Endothelial cell of umbilical vein (primary cell): ENCODE measurements around the gene FADS2.

Experiments
- CTCF ChIP-seq, 2 donors: IDR thresholded peaks; 1 replicate in 1 of 2; 2 replicates in 1 of 2; pipeline ENCODE4 v1.5.1; 2011; ENCODE audit warnings: low read length in 2 of 2, mild to moderate bottlenecking in 2 of 2, moderate library complexity in 2 of 2, control low read depth in 1 of 2, inconsistent platforms in 1 of 2, low read depth in 1 of 2; ENCODE audit not compliant: insufficient read depth in 1 of 2; ENCODE audit errors: extremely low read depth in 1 of 2
- EZH2 ChIP-seq: IDR thresholded peaks from 2 replicates; pipeline ENCODE4 v1.6.1; 2012; ENCODE audit warnings: borderline replicate concordance, low read depth, mild to moderate bottlenecking, moderate library complexity, low read length, inconsistent platforms; ENCODE audit not compliant: severe bottlenecking
- FOS ChIP-seq: IDR thresholded peaks from 2 replicates; pipeline ENCODE4 v1.6.1; 2011; ENCODE audit warnings: mild to moderate bottlenecking, low read length, moderate library complexity, borderline replicate concordance; ENCODE audit not compliant: insufficient read depth
- GATA2 ChIP-seq: IDR thresholded peaks from 2 replicates; pipeline ENCODE4 v1.7.0; 2011; ENCODE audit warnings: low read depth, mild to moderate bottlenecking, moderate library complexity, mixed read lengths, low read length; ENCODE audit not compliant: insufficient read length, insufficient read depth
- JUN ChIP-seq: IDR thresholded peaks from 2 replicates; pipeline ENCODE4 v1.6.1; 2011; ENCODE audit warnings: borderline replicate concordance, low read depth; ENCODE audit not compliant: insufficient read length, insufficient read depth
- MAX ChIP-seq: IDR thresholded peaks from 2 replicates; pipeline ENCODE4 v1.6.1; 2011; ENCODE audit not compliant: insufficient read depth, insufficient read length
- MYC ChIP-seq: IDR thresholded peaks from one replicate; pipeline ENCODE4 v1.6.1; 2011; ENCODE audit warnings: mild to moderate bottlenecking, low read depth, low read length
- POLR2A ChIP-seq: IDR thresholded peaks from 2 replicates; pipeline ENCODE4 v1.6.1; 2012; ENCODE audit warnings: low read depth, mild to moderate bottlenecking, control low read depth, low read length
- POLR2AphosphoS5 ChIP-seq: IDR thresholded peaks from 2 replicates; pipeline ENCODE4 v1.6.1; 2012; ENCODE audit warnings: low read depth, mild to moderate bottlenecking, control low read depth, low read length, moderate library complexity; ENCODE audit not compliant: insufficient read depth

- TF ChIP-seq POLR2A = no peak
- no peak for TF ChIP-seq CTCF (IDR thresholded peaks at IDR 0.05; ENCODE audit: extremely low read depth in 1 of 2, insufficient read depth in 1 of 2, low read depth in 1 of 2, low read length in 2 of 2)
- no peak for TF ChIP-seq POLR2AphosphoS5
- TF ChIP-seq EZH2 = no peak
- TF ChIP-seq MYC = no peak
- no peak for TF ChIP-seq GATA2
- TF ChIP-seq MAX = no peak
- TF ChIP-seq JUN = no peak
- TF ChIP-seq FOS = no peak
Measured at GRCh38 chr11:61782299-61782698, 45.8 kb upstream of the FADS2 start.
